HL-60 (cell line): Measurements from ENCODE around the gene SMIM1.

Experiments
- DNase-seq, 2 experiments: peaks; one replicate each; pipeline ENCODE4 v3.0.0-alpha.2; 2010 to 2020; ENCODE audit warnings: low read depth in 1 of 2, low spot score in 1 of 2
- H3K27ac ChIP-seq: fragments of 250-450 bp; sonication (Bioruptor Pico); replicated peaks from 2 replicates; pipeline ENCODE4 v1.5.1; 2020; ENCODE audit warnings: mild to moderate bottlenecking, moderate library complexity
- H3K27me3 ChIP-seq: fragments of 250-450 bp; sonication (Bioruptor Pico); 2 replicates; pipeline ENCODE4 v1.5.1; 2021; ENCODE audit warnings: mild to moderate bottlenecking, moderate library complexity; ENCODE audit not compliant: insufficient read depth, poor library complexity, severe bottlenecking
- H3K4me3 ChIP-seq: replicated peaks from 2 replicates; pipeline ENCODE4 v1.5.1; 2011; ENCODE audit warnings: mild to moderate bottlenecking, control low read depth, low read length; ENCODE audit not compliant: insufficient read depth
- CTCF ChIP-seq: IDR thresholded peaks from one replicate; pipeline ENCODE4 v1.5.1; 2011; ENCODE audit warnings: low read length, control low read depth, inconsistent platforms; ENCODE audit not compliant: insufficient read depth
- GABPA ChIP-seq: IDR thresholded peaks from 2 replicates; pipeline ENCODE4 v1.6.1; 2012; ENCODE audit warnings: low read depth
- POLR2AphosphoS5 ChIP-seq: IDR thresholded peaks from 2 replicates; pipeline ENCODE4 v1.6.1; 2012; ENCODE audit warnings: low read depth
- REST ChIP-seq: IDR thresholded peaks from 2 replicates; pipeline ENCODE4 v1.6.1; 2012; ENCODE audit warnings: low read depth; ENCODE audit not compliant: insufficient replicate concordance
- SPI1 ChIP-seq: IDR thresholded peaks from 2 replicates; pipeline ENCODE4 v1.6.1; 2012; ENCODE audit warnings: low read depth, mild to moderate bottlenecking, borderline replicate concordance

SMIM1 gene

GRCh38 chr1:3753656-3754454, 18.7 kb upstream of the SMIM1 start:
- Histone ChIP-seq H3K27me3 (peaks cover 4% of the 10 kb centered on the region), H3K27ac (no peak overlapping the region), H3K4me3 (no peak overlapping the region)
- no peak for TF ChIP-seq CTCF
- TF ChIP-seq POLR2AphosphoS5, result no peak
- no peak for TF ChIP-seq REST
- no peak for TF ChIP-seq SPI1
- no peak for TF ChIP-seq GABPA
- no peak for DNase-seq

GRCh38 chr1:3756394-3756793, 16.2 kb upstream of the SMIM1 start:
- no peak for DNase-seq
- Histone ChIP-seq H3K27me3 (peaks cover 7% of the 10 kb centered on the region), H3K27ac (no peak overlapping the region), H3K4me3 (no peak overlapping the region)
- TF ChIP-seq SPI1 (no peak), POLR2AphosphoS5 (no peak), GABPA (no peak), CTCF (no peak)

GRCh38 chr1:3759164-3759563, 13.4 kb upstream of the SMIM1 start:
- TF ChIP-seq CTCF, result no peak
- TF ChIP-seq SPI1, result no peak
- TF ChIP-seq GABPA, result no peak
- TF ChIP-seq REST, result no peak
- no peak for TF ChIP-seq POLR2AphosphoS5
- no peak for DNase-seq
- H3K4me3 ChIP-seq, result no peak overlapping the region
- no peak overlapping the region for H3K27ac ChIP-seq
- peaks cover 5% of the 10 kb centered on the region for H3K27me3 ChIP-seq

GRCh38 chr1:3759796-3760195, 12.8 kb upstream of the SMIM1 start:
- no peak overlapping the region for H3K27ac ChIP-seq
- no peak overlapping the region for H3K4me3 ChIP-seq
- TF ChIP-seq POLR2AphosphoS5 (no peak), GABPA (no peak), SPI1 (no peak), CTCF (no peak), REST (no peak)
- peaks cover 5% of the 10 kb centered on the region for H3K27me3 ChIP-seq
- DNase-seq, result no peak
